Upper lobe of right lung (tissue), 1 donor: ENCODE measurements around the gene MORN5. TPM values are rescaled to one million over a fixed set of nuclear protein-coding genes. Genes with fewer than 3 reads are reported as not detected.

Source experiments
- ATAC-seq: fragments of 200-7000 bp; cut with Tn5 transposase; one replicate; pipeline ENCODE4 v1.9.1; 2020; ENCODE audit warnings: mild to moderate bottlenecking, moderate library complexity
- DNase-seq: peaks from one replicate; pipeline ENCODE4 v3.0.0-alpha.2; 2020
- H3K27ac ChIP-seq: fragments of 200-600 bp; one replicate; pipeline ENCODE4 v1.8.0; 2022
- H3K27me3 ChIP-seq: fragments of 200-600 bp; one replicate; pipeline ENCODE4 v1.8.0; 2022; ENCODE audit warnings: mild to moderate bottlenecking
- H3K36me3 ChIP-seq: fragments of 200-600 bp; one replicate; pipeline ENCODE4 v1.8.0; 2022
- H3K4me1 ChIP-seq: fragments of 200-600 bp; one replicate; pipeline ENCODE4 v1.8.0; 2022
- H3K4me3 ChIP-seq: fragments of 200-600 bp; one replicate; pipeline ENCODE4 v1.8.0; 2022; ENCODE audit warnings: mild to moderate bottlenecking
- H3K9me3 ChIP-seq: fragments of 200-600 bp; one replicate; pipeline ENCODE4 v1.8.0; 2022
- intact Hi-C: fragments of 100-400 bp; cut with DNase I; formaldehyde crosslinking; loops from one replicate; pipeline ENCODE4 v1.11.0; 2022
- total RNA-seq: library from RNA; stranded (reverse); fragmentation: NEBNext Ultra II Directional; extraction: Animal tissue kit (Norgen Biotek cat#: 25700); gene quantifications from one replicate; pipeline ENCODE4 v1.2.1, GENCODE V29; 2021
- TF ChIP-seq, protein P1 (sequence below): fragments of 200-600 bp; IDR thresholded peaks from one replicate; pipeline ENCODE4 v1.8.0; 2022; ENCODE audit warnings: antibody characterized with exemption
- donor health status: DM: no; HTN: yes; CAD: no; lungs with severe emphysema.

MORN5 gene
- total RNA-seq, 1 donor from 2014 or later, result not detected

DNA sequence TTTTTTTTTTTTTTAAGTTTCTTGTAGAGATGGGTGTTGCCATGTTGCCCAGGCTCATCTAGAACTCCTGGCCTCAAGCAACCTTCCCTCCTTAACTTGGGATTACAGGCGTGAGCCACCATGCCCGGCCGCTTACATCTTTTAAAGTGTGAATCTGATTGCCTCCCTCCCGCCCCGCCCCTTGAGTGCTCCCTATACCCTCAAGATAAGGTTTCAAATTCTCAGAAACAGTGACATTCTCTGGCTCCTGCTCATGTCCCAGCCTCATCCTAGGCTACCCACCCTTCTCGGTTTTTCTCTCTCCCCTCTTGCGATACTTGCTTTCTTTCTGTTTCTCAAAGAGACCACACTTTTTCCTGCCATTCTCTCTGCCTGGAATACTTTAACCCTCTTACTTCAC lies 12.4 kb downstream of the MORN5 start:
- no peaks in the 10 kb centered on the region for H3K36me3 ChIP-seq
- H3K4me1 ChIP-seq, result no peaks in the 10 kb centered on the region
- ATAC-seq (no peak), DNase-seq (no peak)
- intact Hi-C loops, result no loop called here
- H3K27me3 ChIP-seq, result peaks cover 12% of the 10 kb centered on the region
- H3K27ac ChIP-seq, result no peak overlapping the region
- no peaks in the 10 kb centered on the region for H3K9me3 ChIP-seq
- no peak overlapping the region for H3K4me3 ChIP-seq
- TF ChIP-seq, protein P1, sequence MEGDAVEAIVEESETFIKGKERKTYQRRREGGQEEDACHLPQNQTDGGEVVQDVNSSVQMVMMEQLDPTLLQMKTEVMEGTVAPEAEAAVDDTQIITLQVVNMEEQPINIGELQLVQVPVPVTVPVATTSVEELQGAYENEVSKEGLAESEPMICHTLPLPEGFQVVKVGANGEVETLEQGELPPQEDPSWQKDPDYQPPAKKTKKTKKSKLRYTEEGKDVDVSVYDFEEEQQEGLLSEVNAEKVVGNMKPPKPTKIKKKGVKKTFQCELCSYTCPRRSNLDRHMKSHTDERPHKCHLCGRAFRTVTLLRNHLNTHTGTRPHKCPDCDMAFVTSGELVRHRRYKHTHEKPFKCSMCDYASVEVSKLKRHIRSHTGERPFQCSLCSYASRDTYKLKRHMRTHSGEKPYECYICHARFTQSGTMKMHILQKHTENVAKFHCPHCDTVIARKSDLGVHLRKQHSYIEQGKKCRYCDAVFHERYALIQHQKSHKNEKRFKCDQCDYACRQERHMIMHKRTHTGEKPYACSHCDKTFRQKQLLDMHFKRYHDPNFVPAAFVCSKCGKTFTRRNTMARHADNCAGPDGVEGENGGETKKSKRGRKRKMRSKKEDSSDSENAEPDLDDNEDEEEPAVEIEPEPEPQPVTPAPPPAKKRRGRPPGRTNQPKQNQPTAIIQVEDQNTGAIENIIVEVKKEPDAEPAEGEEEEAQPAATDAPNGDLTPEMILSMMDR, result no peak

DNA sequence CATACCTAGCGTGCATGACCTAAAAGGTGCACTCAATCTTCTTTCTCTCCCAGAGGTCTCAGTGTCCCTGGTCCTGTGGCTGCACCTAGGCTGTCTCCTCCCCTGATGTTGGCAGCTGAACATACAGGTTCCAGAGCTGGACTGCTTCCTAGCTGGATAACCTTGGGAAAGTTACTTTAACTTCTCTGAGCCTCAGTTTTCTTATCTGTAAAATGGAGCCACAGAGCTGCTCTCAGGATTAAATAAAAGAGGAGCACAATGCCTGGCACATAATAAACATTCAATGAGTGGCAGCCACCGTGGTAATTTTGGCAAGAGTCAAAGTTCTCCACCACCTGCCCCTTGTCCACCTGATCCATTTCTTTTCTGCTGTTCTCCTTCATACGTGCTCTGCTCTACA lies 14.0 kb downstream of the MORN5 start:
- ATAC-seq (no peak), DNase-seq (no peak)
- intact Hi-C loops, result no loop called here
- Histone ChIP-seq H3K4me3 (no peak overlapping the region), H3K9me3 (no peaks in the 10 kb centered on the region), H3K36me3 (no peaks in the 10 kb centered on the region), H3K27ac (no peak overlapping the region), H3K4me1 (no peaks in the 10 kb centered on the region), H3K27me3 (peaks cover 12% of the 10 kb centered on the region)
- TF ChIP-seq, protein P1, result no peak

DNA sequence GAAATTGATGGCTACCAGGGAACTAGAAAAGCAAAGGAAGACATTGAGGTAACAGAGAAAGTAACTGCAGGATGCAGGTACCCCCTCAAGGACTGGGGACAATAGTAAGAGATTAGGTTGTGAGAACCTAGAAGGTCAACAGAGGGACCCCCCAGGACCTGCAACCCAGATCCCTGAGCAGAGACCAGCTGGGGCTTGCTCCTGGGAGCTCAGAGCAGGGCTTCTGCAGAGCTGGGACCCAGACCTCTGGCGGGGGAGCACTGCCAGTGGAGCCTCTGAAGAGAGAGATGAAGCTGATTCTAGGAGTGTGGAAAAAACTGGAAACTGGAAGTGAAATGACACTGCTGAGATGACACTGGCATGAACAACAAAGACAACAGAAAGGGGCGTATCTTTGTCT lies 17.2 kb downstream of the MORN5 start:
- no peak for DNase-seq
- Histone ChIP-seq H3K27ac (no peak overlapping the region), H3K36me3 (no peaks in the 10 kb centered on the region), H3K4me1 (no peaks in the 10 kb centered on the region), H3K9me3 (no peaks in the 10 kb centered on the region), H3K27me3 (peaks cover 12% of the 10 kb centered on the region), H3K4me3 (no peak overlapping the region)
- ATAC-seq, result no peak
- TF ChIP-seq, protein P1, result no peak
- intact Hi-C loops, result no loop called here

DNA sequence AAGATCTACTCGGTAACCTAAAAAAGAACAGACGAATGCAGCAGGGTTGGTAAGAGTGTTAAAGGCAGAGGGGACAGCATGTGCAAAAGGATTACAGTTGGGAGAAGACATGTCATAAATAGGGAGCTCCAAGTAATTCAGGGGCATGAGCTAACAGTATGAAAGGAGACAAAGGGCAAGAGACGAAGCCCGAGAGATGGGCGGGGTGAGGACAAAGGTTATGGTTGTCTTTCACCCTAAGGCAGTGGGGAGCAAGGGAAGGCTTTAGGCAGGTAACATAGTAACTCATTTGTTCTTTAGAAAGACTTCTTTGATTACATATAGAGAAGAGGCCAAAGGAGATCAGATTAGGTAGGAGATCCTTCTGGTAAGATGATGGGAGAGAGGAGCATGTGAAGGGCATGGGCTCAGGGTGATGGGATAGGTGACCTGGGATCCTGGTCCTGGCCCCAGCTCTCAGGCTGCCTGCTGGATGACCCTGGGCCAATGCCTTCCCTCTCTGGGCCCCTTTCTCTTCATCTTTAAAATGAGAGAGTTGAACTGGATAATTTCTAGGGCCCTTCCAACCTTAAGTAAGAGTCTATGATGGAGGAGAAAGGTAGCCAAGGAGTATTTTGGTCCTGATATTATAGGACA lies 19.5 kb downstream of the MORN5 start:
- Histone ChIP-seq H3K9me3 (no peaks in the 10 kb centered on the region), H3K4me1 (no peaks in the 10 kb centered on the region), H3K36me3 (no peaks in the 10 kb centered on the region), H3K27me3 (no peaks in the 10 kb centered on the region), H3K4me3 (no peak overlapping the region), H3K27ac (no peak overlapping the region)
- DNase-seq (no peak), ATAC-seq (no peak)
- TF ChIP-seq, protein P1, result no peak
- intact Hi-C loops, result no loop called here

DNA sequence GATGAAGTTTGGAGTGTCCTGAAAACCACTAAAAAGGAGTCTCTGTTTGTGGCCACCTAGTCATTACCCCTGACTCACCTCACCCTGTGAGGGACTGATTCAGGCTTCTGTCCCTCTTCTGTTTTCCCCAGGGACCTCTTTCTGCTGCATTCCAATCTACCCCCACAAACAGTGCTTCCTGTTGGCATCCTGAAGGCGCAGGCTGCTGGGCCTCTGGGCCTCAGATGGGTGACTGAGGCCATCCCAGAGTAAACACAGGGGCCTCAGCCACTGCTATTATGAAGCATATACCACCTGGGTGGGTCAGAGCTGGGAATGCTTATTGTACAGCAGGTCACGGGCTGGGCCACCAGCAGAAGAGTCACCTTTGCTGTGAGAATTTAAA lies 20.0 kb downstream of the MORN5 start:
- intact Hi-C loops, result no loop called here
- Histone ChIP-seq H3K27ac (no peak overlapping the region), H3K9me3 (no peaks in the 10 kb centered on the region), H3K36me3 (no peaks in the 10 kb centered on the region), H3K4me3 (no peak overlapping the region), H3K4me1 (no peaks in the 10 kb centered on the region), H3K27me3 (no peaks in the 10 kb centered on the region)
- TF ChIP-seq, protein P1, result no peak
- ATAC-seq, result no peak
- no peak for DNase-seq

DNA sequence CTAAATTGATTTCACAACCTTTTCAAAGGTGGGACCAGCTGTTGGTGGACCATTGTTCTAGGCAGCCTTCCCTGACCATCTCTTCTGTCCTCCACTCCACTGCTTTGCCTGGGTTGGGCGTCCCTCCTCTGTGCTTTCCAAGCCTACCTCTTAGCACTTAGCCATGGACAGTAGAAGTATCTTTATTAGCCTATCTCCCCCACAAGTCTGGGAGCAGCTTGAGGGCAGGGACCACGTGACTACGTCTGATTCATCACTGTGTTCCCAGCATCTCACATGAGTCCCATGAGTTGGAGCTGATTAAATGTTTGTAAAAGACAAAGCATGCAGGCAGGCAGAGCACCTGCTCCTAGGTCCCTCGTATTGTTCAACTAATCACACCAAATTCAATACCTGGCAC lies 20.9 kb downstream of the MORN5 start:
- ATAC-seq, result no peak
- TF ChIP-seq, protein P1, result no peak
- Histone ChIP-seq H3K27me3 (no peaks in the 10 kb centered on the region), H3K4me3 (no peak overlapping the region), H3K4me1 (no peaks in the 10 kb centered on the region), H3K9me3 (no peaks in the 10 kb centered on the region), H3K27ac (no peak overlapping the region), H3K36me3 (no peaks in the 10 kb centered on the region)
- DNase-seq, result no peak
- intact Hi-C loops, result no loop called here
